HG02938 (cell line): ENCODE data around the gene RTTN.

ENCODE experiments used
- ATAC-seq: cut with Tn5 transposase; IDR thresholded peaks from one replicate; pipeline ENCODE4 v1.9.1; 2021; ENCODE audit warnings: mild to moderate bottlenecking, moderate library complexity; ENCODE audit not compliant: unreplicated experiment

Gene RTTN

DNA sequence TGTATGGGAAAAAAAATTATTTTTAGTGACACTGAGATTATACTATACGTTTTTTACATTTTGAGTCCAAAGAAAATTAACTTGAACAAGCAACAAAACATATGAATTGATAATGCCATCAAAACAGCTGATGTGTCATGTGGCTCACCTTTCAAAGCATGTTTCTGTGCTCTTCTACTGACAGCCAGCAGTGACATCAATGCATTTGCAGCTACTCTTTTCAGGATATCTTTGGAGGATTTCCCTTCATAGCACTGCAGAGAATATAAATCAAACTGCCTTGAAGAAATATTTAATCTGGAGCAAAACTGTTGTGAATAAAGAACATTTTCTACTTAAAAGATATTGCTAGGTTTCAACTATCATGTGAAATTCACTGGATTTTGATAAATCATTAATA is 174.8 kb downstream of the RTTN start:
- no peak for ATAC-seq

DNA sequence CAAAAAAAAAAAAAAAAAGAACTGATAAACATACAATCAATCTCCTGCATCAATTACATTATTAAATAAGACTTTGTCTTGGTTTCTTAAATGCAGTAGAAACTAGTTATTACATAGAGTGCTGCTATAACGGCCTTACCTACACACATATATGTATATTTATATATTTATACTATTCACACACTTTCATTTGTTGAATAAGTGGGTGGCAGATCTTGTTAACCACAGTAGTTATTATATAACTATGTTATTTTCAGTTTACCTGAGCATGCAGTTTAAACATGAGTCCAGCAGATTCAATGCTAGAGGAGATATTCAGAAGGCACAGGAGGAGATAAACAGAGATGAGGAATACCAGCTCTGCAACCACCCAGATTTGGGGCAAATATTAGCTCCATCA is 176.3 kb downstream of the RTTN start:
- ATAC-seq: peak; percentile 63

DNA sequence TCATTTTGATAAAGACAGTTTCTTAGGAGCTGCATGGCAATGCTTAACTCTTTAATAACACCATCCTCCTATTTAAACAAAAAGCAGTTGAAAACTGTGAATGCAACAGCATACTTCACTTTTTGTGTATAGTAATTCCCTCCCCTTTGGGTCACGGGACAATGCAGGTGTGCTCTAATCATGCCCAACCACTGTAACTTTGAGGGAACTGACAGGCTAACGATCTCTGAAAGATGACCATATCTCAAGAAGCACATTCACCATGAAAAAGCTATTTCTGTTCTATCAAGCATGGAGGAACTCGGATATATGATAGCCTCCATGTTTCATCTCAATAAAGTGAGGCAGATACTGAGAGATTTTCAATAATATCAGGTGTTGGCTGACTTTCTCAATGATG is 176.8 kb downstream of the RTTN start:
- ATAC-seq: peak; percentile 68

DNA sequence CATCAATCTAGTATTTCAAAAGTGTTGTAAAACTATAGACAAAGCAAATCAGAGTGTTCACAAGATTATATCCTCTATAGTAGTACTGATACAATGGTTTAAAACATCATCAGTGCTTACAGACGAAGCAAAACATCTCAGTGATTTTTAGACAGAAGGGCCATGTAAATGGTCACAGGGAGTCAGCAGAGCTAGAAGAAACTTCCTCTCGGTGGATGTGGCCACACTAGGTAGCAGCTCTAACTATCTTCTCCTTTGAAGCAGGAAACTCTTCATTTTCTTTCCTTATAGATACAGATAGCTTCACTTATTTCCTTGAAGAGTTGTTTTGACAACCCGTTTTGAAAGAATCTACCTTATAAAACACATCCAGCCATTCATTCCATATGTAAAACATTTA is 177.4 kb downstream of the RTTN start:
- ATAC-seq: no peak

DNA sequence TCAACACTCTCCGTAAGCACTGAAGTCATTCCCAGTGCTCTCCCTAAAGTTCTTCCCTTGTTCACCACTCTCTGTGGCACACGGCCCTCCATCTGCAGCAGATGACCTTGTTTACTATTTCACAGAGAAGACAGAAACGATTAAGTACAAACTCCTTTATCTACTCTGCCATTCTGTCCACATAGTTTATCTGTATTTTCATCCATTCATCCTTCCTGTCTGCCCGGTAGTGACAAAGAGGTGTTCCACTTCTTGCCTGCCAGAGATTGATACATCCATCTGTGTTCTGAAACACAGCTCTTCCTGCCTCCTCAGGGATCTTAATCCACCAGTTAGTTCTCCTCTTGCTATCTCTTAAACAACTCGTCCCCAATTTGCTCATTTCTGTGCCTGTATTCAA is 179.9 kb downstream of the RTTN start:
- no peak for ATAC-seq

DNA sequence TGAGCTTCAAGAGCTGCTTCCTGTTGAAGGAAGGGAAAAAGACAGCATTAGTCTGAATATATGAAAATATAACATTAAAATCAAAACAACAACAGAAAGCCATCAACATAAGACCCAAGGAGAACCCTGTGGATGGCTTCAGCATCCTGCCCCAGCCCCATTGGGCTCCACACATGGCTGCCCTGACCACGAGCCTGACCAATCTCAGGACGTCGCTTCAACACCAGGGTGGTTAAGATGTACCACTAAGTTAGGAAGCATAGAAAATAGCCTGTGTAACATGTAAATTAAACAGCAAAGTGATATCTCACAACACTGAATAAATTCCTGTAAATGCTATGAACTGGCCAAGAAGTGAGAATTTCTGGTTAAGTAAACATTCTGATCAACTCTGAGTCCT is 180.7 kb downstream of the RTTN start:
- no peak for ATAC-seq

DNA sequence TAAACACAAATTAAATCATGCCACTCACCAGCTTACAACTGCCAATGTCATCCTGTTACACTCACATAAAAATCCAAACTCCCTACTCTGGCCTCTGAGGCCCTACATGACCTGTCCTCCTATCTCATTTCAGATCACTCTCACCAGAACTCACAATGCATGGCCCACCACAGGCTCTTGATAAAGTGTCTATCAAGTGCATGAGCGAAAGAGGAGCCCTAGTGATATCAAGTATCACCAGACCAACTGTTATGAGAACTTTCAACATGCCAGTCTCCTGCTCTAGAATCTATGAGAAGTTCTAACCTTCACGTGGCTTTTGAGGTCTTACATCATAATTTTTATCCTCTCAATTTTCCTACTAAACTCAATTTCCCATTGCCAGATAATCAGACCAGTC is 181.4 kb downstream of the RTTN start:
- no peak for ATAC-seq

DNA sequence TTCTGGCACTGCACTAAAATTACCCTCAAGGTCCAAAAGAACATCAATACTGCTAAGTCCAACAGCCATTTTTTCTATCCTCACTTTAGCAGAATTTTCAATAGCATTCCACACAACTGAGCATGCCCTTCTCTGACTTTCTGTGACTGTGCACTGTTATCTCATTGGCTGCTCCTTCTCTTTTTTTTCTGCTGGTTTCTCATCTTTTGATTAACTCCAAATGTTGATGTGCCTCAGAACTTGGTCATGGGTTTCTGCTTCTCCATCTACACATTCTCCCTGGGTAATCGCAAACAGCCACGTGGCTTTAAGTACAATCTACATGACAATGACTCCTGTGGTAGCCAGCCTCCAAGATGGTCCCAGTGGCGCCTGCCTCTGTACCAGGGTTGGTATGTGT is 182.9 kb downstream of the RTTN start:
- no peak for ATAC-seq

DNA sequence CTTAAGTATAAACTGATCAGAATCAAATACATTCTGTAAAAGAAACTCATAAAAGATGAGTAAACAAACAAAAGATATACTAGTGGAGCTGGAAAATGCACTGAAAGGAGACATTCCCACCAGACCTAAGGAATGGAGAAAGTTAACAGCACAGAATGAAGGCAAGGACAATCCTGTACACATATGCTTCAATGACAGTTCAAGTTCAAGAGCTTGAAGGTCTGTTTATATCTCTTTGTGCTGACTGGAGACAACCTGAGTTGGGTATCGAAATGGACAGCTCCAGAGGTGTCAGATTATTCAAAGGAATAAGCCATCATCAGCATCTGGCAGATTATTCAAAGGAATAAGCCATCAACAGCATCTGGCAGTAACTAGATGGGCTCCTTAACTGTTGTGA is 184.0 kb downstream of the RTTN start:
- no peak for ATAC-seq

DNA sequence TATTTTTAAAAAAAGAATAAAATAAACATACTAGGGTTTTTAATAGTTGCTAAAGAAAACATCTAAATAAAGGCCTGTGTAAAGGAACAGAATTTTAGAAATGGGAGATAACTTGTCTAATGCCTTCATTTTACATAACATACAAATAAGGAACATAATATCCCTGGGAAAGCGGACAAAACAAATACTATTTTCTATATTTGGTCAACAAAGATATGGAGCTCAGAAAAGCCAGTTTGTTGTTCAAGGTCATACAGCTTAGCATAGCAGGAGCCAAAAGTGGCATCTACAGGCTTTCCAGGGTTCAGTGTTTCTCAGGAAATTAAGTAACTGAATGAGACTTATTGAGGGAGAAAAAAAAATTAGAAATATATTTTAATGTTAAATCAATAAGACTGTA is 184.4 kb downstream of the RTTN start:
- no peak for ATAC-seq

DNA sequence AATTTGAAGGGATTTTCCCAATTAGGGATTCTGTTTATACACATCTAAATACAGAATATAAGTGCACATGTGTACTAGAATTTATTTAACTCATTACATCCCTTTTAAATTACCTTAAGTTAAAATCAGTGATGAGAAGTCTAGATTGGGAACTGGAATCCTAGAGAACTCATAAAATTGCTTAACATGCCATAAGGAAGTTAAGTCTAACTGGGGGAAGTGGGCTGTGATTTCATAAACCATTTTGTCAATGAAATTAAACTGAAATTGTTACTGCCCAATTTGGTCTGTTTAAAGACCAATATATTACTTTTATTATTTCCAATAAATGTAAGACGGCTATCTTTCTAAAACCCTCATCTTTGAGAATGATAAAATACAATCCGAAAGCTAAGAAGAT is 185.5 kb downstream of the RTTN start:
- no peak for ATAC-seq

DNA sequence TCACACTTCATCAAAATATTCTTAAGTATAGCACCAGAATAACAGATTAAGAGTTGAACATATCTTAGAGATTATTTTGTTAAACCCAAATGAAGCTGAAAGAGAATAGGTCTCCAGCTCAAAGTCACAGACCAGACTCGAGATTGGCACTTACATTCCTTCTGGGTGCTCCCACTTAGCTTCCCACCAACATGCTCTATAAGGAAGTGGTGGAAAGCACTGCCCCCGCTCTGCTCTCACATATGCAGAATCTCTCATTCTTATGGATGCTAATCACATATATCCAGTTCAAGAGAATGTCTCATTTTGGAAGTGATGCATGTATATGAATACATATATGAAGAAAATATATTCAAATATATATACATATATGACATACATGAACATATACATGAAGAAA is 186.4 kb downstream of the RTTN start:
- ATAC-seq: no peak

DNA sequence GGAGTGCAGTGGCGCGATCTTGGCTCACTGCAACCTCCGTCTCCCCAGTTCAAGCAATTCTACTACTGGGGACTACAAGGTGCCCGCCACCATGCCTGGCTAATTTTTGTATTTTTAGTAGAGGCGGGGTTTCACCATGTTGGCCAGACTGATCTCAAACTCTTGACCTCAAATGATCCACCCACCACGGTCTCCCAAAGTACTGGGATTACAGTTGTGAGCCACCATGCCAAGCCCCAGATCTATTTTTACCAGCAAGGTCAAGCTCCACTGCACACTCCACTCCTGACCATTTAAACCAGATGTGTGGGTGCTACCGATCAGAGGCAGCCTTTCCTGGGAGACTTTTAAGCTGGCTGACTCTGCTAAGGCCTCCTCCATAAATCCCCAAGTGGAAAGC is 190.4 kb downstream of the RTTN start:
- ATAC-seq: no peak

DNA sequence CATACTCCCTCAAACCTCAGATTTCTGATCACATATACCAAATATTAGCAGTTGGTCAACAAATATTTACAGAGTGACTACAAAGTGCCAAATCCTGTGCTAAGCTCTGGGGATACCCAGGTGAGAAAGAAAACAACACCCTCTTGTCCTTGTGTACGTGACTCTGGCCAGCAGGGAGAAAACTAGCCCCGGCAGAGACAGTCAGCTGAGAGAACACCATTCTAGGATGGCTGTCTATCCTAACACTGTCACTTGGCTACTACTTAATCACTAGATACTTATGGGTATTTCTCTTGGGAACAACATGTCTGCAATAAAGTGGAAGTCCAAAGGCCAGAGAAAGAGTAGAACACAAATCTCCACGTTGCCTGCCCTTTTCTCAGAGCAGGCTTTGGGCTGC is 199.9 kb downstream of the RTTN start:
- no peak for ATAC-seq

DNA sequence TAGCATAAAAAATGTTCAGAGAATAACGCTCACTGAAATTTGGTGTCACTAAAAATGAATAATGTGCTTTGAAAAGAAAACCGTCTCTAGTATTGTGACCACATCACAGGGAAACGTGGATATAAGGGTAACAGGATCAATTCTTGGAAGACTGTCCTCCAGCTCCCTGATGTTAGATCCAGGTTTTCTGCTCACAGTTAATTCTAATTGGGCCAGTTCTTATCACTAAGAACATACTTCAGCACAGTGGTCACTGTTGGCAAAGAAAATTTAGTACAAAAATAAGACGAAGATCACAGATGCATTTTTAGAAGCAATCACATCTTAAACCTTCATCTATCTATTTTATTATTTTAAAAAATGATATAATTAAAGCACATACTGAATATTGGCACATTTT is 200.8 kb downstream of the RTTN start:
- ATAC-seq: no peak

DNA sequence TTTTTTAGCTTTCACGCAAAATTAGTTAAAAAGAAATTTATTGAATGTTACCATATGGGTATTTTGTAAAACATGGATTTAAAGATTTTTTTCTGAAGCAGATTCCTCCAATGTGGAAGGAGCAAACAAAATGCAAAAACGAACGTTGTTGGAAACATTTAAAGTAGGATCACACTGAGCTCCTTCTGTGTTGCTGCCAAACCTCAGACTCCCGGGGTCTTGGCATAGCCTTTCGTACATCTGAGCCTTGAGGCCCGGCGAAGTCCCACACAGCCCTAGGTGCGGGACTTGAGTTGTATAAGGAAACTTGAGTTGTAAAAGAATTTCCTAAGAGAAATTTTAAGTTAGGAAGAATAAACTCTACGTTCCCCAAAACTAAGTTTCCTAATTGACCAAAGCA is 205.8 kb downstream of the RTTN start:
- no peak for ATAC-seq

DNA sequence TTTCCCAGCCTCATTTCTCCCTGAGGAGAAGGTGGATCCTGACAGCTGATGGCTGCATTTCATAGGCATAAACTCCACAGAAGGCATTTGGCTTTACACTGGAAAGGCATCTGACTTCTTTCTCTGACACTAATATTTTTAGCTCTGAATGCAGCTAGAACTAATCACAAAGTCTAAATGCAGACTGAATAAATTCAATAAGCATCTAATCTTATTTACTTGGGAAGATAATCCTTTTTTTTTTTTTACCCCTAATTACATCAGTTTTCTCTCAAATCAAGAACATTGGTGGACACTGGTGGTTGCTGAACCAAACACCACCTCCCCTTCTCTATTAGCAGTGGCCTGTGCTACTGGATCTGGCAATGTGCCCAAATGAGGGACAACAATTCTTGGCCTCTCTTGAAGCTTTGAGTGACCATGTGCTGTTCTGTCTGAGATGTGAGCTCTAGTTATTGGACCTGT is 206.9 kb downstream of the RTTN start:
- no peak for ATAC-seq

DNA sequence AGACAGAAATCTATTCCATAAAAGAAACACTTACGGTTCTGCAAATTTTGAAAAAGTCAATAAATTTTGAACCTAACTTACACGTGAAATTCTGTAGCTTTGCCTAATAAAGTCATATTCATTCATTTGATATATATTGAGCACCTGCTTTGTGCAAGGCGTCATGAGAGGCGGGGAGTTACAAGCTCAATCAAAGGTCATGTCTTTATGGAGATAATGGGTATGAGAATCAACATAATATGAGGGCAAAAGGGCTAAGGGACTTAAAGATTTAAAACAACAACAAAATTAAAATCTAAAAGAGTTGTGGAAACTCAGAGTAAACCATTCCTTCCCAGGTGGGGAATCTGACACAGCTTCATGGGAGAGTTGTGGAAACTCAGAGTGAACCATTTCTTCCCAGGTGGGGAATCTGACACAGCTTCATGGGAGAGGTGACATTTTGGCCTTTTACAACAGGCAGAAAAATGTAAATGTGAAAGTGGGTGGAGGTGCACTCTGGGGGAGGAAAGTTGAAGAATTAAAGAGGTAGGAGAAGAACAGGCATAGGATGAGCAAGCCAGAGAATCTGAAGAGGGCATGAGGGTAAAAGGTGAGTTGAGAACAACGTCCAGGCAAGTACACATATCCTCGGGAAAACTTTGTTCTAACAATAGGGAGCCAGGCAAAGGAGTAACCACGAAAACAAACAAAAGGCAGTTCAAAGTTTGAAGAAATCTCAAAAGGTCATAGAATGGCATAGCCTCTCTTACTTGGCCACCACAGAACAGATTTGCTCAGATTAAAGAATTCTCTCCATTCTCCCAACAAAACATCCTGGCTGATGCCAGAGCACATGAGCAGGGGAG is 208.3 kb downstream of the RTTN start:
- no peak for ATAC-seq

DNA sequence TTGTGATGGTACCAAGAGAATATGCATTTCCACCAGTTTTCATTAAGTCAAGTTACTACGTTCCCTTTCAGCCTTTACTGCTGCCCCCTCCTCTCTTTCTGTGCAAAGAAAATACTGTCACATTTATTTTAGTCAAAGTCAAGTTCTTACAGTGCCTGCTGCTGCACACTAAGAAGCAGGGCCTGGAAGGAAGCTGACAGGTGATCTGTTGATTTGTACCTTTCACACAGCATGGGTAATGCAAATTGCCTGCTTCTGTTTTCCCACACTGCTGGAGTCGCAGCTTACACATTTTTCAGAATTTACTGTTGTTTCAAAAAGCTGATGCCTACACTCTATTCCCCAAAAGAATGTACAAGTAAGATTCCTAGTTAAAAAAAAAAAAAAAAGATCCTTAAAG is 209.1 kb downstream of the RTTN start:
- no peak for ATAC-seq

DNA sequence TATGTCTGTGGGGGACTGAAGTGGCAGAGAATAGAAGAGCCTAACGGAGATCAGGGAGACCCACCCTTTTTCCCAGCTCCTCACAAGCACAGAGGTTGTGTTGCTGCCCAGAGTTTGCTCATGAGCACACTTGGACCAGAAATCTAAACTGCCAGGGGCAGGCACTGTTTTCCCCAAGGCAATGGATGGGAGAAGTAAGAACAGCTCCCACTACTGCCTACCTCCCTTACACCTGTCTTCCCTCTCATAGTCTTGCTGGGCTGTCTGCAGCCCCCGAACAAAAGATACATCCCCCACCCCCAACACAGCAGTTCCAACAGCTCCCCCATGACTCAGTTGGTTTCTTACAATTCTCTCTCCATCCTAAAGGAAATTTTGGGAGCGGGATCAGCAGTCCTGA is 209.7 kb downstream of the RTTN start:
- ATAC-seq: no peak

DNA sequence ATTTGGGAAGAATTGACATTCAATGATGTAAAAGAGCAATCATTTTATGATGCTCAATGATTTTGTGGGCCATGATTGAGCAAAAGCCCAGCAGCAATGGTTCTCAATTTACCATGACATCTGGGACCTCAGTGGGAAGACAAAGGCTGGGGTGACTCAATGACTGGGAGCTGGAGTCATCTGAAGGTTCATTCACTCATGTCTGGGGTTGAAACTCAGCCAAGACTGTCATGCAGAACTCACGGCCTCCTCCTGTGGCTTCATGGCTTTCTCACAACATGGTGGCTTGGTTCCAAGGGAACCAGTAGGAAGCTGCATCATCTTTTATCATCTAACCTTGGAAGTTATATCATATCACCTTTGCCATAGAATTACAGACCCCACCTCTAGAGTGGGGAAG is 212.7 kb downstream of the RTTN start:
- ATAC-seq: no peak

DNA sequence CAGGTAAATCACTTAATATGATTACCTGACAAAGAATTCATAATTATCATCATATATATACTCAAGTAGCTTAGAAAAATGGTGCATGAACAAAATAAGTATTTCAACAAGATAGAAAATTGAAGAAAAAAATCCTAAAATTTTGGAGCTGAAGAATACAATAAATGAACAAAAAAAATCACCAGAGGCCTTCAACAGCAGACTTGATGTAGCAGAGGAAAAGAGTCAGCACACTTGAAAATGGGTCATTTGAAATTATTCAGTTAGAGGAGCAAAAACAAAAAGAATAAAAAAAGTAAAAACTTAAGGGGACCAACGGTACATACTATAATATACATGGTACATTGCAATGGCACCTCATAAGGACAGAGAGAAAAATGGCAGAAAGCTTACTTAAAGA is 217.6 kb downstream of the RTTN start:
- no peak for ATAC-seq

DNA sequence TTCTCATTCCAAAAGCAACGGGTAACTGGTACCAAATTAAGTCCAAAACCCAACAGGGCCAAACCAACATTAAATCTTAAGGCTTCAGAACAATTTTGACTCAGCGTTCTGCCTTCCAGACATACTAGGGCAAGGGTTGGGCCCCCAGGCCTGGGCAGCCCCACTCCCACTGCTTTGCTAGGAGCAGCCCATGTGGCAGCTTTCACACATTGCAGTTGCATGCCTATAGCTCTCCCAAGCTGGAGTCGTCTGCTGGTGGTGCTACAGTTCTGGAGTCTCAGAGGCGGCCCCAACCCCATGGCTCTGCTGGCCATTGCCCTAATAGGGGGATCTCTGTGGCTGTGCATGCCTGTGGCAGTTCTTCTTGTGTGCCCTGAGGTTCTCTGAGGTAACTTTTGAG is 220.2 kb downstream of the RTTN start:
- ATAC-seq: no peak
